Stimulated activated CD4-positive, alpha-beta T cell treated with anti-CD3 and anti-CD28 coated beads, Interleukin-12 subunit alpha, Interleukin-12 subunit beta, amount 100 ng/mL, for 4 hours (primary cell): ENCODE results near the gene NEK4.
A peak's percentile ranks its signal among the peaks of the same experiment; 100 is the strongest.

ENCODE experiments used
- DNase-seq: peaks from one replicate; pipeline ENCODE4 v3.0.0-alpha.2; 2020

NEK4 gene

GRCh38 chr3:52770496-52771333 is at the start of gene NEK4:
Gene NEK4, minus strand, starts transcription at chr3:52770940. Its CDS starts 194 bp downstream, at chr3:52770746.
- DNase-seq: peak; percentile 87

- DNase-seq: no peak
Measured at GRCh38 chr3:52819936-52820335, 49.2 kb upstream of the NEK4 start.

- no peak for DNase-seq
Measured at GRCh38 chr3:52817860-52818259, 47.1 kb upstream of the NEK4 start.

- DNase-seq: no peak
Measured at GRCh38 chr3:52817221-52817620, 46.5 kb upstream of the NEK4 start.

GRCh38 chr3:52816654-52817053 is 45.9 kb upstream of the NEK4 start:
- DNase-seq: no peak

- no peak for DNase-seq
Measured at GRCh38 chr3:52816199-52816598, 45.5 kb upstream of the NEK4 start.

- no peak for DNase-seq
Measured at GRCh38 chr3:52813810-52814209, 43.1 kb upstream of the NEK4 start.

- DNase-seq: no peak
Measured at GRCh38 chr3:52811452-52812011, 40.8 kb upstream of the NEK4 start.

- DNase-seq: no peak
Measured at GRCh38 chr3:52810923-52811322, 40.2 kb upstream of the NEK4 start.

GRCh38 chr3:52809662-52810377 is 39.1 kb upstream of the NEK4 start:
- no peak for DNase-seq

GRCh38 chr3:52809149-52809548 is 38.4 kb upstream of the NEK4 start:
- no peak for DNase-seq

GRCh38 chr3:52805270-52806039 is 34.7 kb upstream of the NEK4 start:
- DNase-seq: no peak

- DNase-seq: no peak
Measured at GRCh38 chr3:52801839-52802238, 31.1 kb upstream of the NEK4 start.

- no peak for DNase-seq
Measured at GRCh38 chr3:52800079-52800478, 29.3 kb upstream of the NEK4 start.

GRCh38 chr3:52798978-52799476 is 28.3 kb upstream of the NEK4 start:
- no peak for DNase-seq

GRCh38 chr3:52798376-52798977 is 27.7 kb upstream of the NEK4 start:
- no peak for DNase-seq

GRCh38 chr3:52796411-52796810 is 25.7 kb upstream of the NEK4 start:
- no peak for DNase-seq

GRCh38 chr3:52795298-52795900 is 24.7 kb upstream of the NEK4 start:
- no peak for DNase-seq

- no peak for DNase-seq
Measured at GRCh38 chr3:52794612-52795099, 23.9 kb upstream of the NEK4 start, which contains the start of gene ITIH3. Gene ITIH3, plus strand, starts transcription at chr3:52794796. Its CDS starts 8 bp downstream, at chr3:52794804.

GRCh38 chr3:52793702-52794611 is 23.2 kb upstream of the NEK4 start:
- DNase-seq: no peak
